GM18505 (cell line): Measurements from ENCODE around the gene NCSTN.

Experiments
- ATAC-seq: cut with Tn5 transposase; IDR thresholded peaks from one replicate; pipeline ENCODE4 v1.9.1; 2021; ENCODE audit not compliant: unreplicated experiment
- POLR2A ChIP-seq: IDR thresholded peaks from 4 replicates; pipeline ENCODE4 v1.6.1; 2011; ENCODE audit warnings: borderline replicate concordance; ENCODE audit not compliant: insufficient read depth, insufficient read length; ENCODE audit errors: extremely low read depth

The NCSTN gene

GRCh38 chr1:160340146-160340545 lies 3.0 kb upstream of the NCSTN start:
- ATAC-seq: no peak
- TF ChIP-seq POLR2A: no peak

DNA sequence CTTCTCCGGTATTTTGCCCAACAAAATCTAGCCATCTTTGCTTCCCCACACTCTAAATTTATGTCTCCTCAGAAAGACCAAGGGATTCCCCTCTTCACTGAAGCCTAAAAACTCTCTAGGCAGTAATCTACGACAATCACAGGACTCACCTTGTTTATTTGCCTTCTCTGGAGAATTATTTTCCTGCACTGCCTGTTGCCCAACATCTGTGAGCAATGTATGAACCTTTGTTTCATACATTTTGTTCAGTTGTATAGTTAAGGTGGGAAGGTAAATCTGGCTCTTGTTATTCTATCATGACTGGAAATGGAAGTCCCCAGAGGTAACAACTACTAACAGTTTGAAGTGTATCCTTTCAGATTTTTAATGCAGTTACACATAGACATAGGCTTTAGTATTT lies 2.3 kb upstream of the NCSTN start:
- ATAC-seq: no peak
- no peak for TF ChIP-seq POLR2A

- ATAC-seq: no peak
- TF ChIP-seq POLR2A: no peak
These were observed 657 bp upstream of the NCSTN start for GRCh38 chr1:160342526-160342925.

- ATAC-seq: no peak
- no peak for TF ChIP-seq POLR2A
These were observed 1.1 kb downstream of the NCSTN start for GRCh38 chr1:160344241-160344640.

- no peak for TF ChIP-seq POLR2A
- no peak for ATAC-seq
These were observed 1.8 kb downstream of the NCSTN start for GRCh38 chr1:160344936-160345335.

GRCh38 chr1:160346463-160346862 lies 3.3 kb downstream of the NCSTN start:
- ATAC-seq: no peak
- no peak for TF ChIP-seq POLR2A

GRCh38 chr1:160346958-160347357 lies 3.8 kb downstream of the NCSTN start:
- no peak for ATAC-seq

DNA sequence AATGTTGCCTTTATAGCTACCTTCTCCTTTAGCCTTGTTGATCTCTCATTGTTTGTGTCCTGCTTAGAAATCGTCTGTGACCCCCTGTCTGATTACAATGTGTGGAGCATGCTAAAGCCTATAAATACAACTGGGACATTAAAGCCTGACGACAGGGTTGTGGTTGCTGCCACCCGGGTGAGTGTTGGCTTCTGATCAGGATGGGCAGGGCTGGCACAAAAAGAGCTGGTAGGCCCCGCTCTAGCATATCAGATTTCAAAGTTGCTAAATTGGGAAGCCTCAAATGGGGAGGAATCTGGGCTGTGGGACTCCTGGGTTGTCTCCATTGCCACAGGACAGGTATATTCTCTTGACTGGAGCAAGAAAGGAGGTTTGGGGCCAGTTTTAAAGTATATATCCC lies 8.4 kb downstream of the NCSTN start:
- ATAC-seq: no peak

More at GRCh38 chr1:160346958-160347357, 3.8 kb downstream of the NCSTN start:
- TF ChIP-seq POLR2A: no peak

DNA sequence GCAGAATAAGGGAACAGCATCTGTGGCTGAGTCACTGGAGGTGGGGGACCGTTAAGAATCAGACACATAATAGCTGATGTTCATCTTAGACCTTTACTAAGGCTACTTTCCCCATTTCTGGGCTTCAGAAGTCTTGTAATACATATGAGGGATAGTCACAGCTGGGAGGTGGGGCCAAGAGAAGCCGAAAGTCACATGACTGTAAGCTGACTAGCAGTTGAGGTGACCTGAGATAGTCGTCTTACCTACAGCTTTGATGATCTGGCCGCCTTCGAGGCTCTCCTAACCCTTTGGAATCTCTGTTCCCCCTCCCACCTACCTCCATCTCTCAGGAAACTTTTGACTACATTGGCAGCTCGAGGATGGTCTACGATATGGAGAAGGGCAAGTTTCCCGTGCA lies 9.4 kb downstream of the NCSTN start:
- ATAC-seq: no peak
- no peak for TF ChIP-seq POLR2A

More for the DNA sequence above, 8.4 kb downstream of the NCSTN start:
- TF ChIP-seq POLR2A: no peak

GRCh38 chr1:160353223-160353622 lies 10.0 kb downstream of the NCSTN start:
- ATAC-seq: no peak
- TF ChIP-seq POLR2A: no peak

- no peak for ATAC-seq
- no peak for TF ChIP-seq POLR2A
These were observed 11.3 kb downstream of the NCSTN start for GRCh38 chr1:160354388-160354985.

GRCh38 chr1:160357286-160358002 lies 14.3 kb downstream of the NCSTN start:
- no peak for ATAC-seq
- no peak for TF ChIP-seq POLR2A

- TF ChIP-seq POLR2A: no peak
- no peak for ATAC-seq
These were observed 14.9 kb downstream of the NCSTN start for GRCh38 chr1:160358073-160358472.

GRCh38 chr1:160359559-160360226 lies 16.5 kb downstream of the NCSTN start:
- no peak for TF ChIP-seq POLR2A
- no peak for ATAC-seq
